Transverse colon (tissue), 4 donors: Measurements from ENCODE around the gene ANK3.

ENCODE experiments used
- CTCF ChIP-seq, 5 experiments: fragments of 200-600 bp in 3 of 5; fragments of 450-650 bp in 2 of 5; sonication (generic) in 3 of 5; IDR thresholded peaks; 1 replicate in 2 of 5; 2 replicates in 3 of 5; pipeline ENCODE4 v1.5.1; 2016 to 2017; ENCODE audit warnings: antibody characterized with exemption in 5 of 5, inconsistent platforms in 3 of 5, mild to moderate bottlenecking in 2 of 5, moderate library complexity in 1 of 5
- POLR2AphosphoS5 ChIP-seq, 3 donors: sonication (generic); formaldehyde crosslinking; IDR thresholded peaks; one replicate each; pipeline ENCODE4 v1.6.1; 2016; ENCODE audit warnings: antibody characterized with exemption in 3 of 3

GRCh38 chr10:60295028-60295937 lies 94.4 kb downstream of the ANK3 start:
- TF ChIP-seq CTCF (IDR thresholded peaks at IDR 0.05), result no peak
- no peak for TF ChIP-seq POLR2AphosphoS5 (IDR thresholded peaks at IDR 0.05)
